OCI-LY1 (cell line): ENCODE results near the gene PTPRCAP.

ENCODE experiments used
- CTCF ChIP-seq: fragments of 200-600 bp; sonication (generic), shearing (Covaris generic); IDR thresholded peaks from 2 replicates; pipeline ENCODE4 v1.5.1; 2017; ENCODE audit warnings: mild to moderate bottlenecking, antibody characterized with exemption, low read length, moderate library complexity, mixed read lengths
- EZH2 ChIP-seq: fragments of 200-600 bp; sonication (generic), shearing (Covaris generic); IDR thresholded peaks from 2 replicates; pipeline ENCODE4 v1.8.0; 2017; ENCODE audit warnings: borderline replicate concordance, mixed run types, mild to moderate bottlenecking, antibody characterized with exemption, low read length, moderate library complexity, mixed read lengths

DNA sequence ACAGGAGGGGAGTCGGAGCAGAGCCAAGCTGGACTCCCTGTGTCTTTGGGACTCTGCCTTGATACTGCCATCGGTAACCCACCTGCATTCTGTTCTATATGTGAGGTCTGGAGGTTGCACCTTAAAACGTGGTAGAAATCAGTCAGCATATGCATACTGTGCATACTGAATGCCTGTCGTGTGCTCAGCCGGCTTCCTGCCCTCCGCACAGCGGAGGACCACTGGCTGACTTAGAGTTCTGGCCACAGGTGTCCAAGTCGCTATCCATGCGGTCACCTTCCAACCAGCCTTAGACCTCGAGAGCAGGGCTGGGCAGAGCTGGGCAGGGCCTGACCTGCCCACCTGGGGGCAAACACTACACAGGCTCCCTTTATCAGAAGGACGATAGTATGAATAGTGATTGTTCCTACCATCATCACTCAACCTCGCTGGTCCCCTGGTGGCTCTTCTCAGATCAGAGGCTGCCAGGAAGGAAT, 29.8 kb downstream of the PTPRCAP start:
- TF ChIP-seq CTCF (no peak), EZH2 (no peak)
